ENCODE results near the gene SLC39A2.

The SLC39A2 gene

DNA sequence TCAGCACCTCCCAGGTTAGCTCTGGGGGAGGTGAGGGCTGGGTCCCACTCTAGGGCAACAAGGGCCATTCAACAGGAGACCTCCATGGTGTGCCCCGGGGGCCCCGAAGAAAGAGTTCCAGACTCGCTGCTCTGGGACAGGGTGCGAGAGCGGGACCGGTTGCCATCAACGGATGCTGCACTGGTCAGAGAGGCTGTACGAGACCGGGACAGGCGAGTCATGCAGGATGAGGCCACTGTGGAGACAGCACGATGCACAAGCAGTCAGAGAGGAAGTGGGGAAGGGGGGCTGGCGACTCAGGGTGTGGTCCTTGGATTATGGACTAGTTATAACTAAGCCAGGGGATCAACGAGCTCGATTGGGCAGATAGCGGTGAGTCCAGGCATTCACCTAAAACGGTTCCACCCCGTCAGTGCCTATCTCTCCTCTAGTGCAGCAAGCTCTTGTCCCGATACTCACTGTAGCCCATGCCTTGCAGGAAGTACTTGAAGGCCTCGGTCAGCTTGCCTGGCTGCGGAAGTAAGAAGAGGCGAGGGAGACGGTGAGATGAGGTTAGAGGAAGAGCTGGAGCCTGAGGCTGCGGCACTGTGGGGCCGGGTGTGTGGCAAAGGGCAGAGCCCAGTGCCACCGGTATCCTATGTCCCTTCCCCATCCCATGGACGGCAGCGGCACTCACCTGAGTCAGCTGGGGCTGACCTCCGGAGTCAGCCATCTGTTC, 18.6 kb downstream of the SLC39A2 start:
- in situ Hi-C loops (cut with MboI; ENCODE audit: low sequenced_read_pairs, unreplicated experiment), result loop anchor here (10.0 kb wide), 1 partner anchor 77 kb away; the partner anchor contains the start of gene ZNF219
- TF ChIP-seq, protein P1, sequence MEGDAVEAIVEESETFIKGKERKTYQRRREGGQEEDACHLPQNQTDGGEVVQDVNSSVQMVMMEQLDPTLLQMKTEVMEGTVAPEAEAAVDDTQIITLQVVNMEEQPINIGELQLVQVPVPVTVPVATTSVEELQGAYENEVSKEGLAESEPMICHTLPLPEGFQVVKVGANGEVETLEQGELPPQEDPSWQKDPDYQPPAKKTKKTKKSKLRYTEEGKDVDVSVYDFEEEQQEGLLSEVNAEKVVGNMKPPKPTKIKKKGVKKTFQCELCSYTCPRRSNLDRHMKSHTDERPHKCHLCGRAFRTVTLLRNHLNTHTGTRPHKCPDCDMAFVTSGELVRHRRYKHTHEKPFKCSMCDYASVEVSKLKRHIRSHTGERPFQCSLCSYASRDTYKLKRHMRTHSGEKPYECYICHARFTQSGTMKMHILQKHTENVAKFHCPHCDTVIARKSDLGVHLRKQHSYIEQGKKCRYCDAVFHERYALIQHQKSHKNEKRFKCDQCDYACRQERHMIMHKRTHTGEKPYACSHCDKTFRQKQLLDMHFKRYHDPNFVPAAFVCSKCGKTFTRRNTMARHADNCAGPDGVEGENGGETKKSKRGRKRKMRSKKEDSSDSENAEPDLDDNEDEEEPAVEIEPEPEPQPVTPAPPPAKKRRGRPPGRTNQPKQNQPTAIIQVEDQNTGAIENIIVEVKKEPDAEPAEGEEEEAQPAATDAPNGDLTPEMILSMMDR (IDR thresholded peaks at IDR 0.05; ENCODE audit: borderline replicate concordance, control extremely low read depth, extremely low read depth, insufficient read depth, missing control alignments), result no peak
- no peak for DNase-seq (ENCODE audit: low spot score)

DNA sequence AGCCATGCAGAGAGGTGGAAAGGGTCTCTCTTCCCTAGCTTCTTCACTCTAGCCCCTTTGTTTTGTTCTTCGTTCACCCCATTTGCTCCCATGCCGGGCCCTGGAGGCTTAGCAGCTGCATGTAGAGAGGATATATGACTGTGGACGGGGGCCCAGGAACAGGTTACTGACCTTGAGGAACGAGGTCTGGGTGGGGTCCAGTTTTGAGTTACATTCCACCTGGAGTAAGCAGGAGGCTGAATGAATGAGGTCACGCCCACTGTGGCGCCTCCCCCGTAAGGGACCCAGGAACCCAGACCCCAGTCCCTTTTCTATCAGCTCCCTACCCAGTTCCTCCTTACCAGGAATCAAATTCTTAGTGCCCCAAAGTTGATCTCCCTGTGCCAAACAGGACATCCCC, 19.2 kb downstream of the SLC39A2 start:
- no peak for DNase-seq (ENCODE audit: low spot score)
- in situ Hi-C loops (cut with MboI; ENCODE audit: low sequenced_read_pairs, unreplicated experiment), result loop anchor here (10.0 kb wide), 1 partner anchor 77 kb away; the partner anchor contains the start of gene ZNF219
- TF ChIP-seq, protein P1 (IDR thresholded peaks at IDR 0.05; ENCODE audit: borderline replicate concordance, control extremely low read depth, extremely low read depth, insufficient read depth, missing control alignments), result no peak

DNA sequence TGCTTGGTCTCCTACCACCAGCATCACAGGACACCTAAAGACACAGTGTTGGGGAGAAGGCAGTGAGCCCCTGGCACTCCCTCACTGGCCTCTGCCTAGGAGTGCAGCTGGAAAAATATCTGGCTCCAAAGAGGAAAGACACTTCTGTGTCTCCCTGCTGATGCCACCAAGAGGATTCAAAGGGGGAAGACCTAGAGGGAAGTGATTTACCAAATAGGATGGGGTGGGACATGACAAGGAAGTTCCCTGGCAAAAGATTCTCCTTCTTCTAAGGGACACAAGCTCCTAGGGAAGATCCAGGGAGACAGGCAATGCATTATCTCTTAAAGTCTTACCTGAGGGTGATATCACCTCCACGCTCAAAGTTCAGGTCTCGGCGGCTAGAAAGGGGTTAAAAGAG, 19.7 kb downstream of the SLC39A2 start:
- TF ChIP-seq, protein P1 (IDR thresholded peaks at IDR 0.05; ENCODE audit: borderline replicate concordance, control extremely low read depth, extremely low read depth, insufficient read depth, missing control alignments), result no peak
- in situ Hi-C loops (cut with MboI; ENCODE audit: low sequenced_read_pairs, unreplicated experiment), result loop anchor here (10.0 kb wide), 1 partner anchor 76 kb away; the partner anchor contains the start of gene ZNF219
- DNase-seq (ENCODE audit: low spot score), result no peak

DNA sequence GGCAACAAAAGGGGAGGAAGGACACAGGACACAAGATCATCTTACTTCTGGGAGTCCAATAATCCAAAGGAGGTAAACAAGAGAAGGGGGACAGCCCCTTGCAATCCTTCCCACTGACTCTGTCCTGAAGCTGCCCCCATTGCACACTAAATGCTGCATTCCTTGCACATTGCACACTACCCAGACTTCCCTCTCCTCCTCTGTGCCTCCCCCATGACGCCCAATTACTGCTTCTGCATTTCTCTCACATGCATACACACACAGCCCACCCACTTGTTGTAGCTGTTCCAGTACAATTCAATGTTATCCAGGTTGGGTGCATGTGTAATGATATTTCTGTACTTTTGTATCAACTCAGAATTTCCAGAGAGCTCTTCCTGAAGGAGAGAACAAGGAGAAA, 20.3 kb downstream of the SLC39A2 start:
- DNase-seq (ENCODE audit: low spot score), result no peak
- in situ Hi-C loops (cut with MboI; ENCODE audit: low sequenced_read_pairs, unreplicated experiment), result loop anchor here (10.0 kb wide), 1 partner anchor 75 kb away; the partner anchor contains the start of gene ZNF219
- TF ChIP-seq, protein P1 (IDR thresholded peaks at IDR 0.05; ENCODE audit: borderline replicate concordance, control extremely low read depth, extremely low read depth, insufficient read depth, missing control alignments), result no peak

DNA sequence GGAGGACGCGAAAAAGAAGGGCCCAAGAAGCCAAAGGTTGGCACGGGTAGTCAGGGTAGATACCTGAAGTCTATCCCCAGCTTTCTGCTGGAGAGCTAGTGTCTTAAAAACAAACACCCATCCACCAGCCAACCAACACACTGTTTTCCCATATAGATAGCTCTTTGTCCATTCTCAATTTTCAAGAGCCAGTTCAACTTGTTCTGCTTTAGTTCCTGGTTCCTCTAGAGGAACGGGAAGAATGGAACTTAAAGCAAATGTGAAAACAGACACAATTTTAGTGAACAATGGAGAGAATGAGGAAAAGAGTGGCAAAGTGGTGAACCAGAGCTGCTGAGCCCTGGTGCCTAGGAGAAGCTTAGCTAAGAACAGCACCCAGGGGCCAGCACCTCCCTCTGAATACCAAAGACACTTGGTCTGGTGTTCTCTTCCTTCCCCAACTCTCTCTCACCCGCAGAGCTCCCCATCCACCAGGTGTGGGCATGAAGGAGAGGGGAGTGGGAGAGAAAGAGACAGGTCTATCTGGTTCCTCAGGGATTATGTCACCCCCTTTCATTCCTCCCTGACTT, 22.0 kb downstream of the SLC39A2 start:
- DNase-seq (ENCODE audit: low spot score), result no peak
- in situ Hi-C loops (cut with MboI; ENCODE audit: low sequenced_read_pairs, unreplicated experiment), result no loop called here

DNA sequence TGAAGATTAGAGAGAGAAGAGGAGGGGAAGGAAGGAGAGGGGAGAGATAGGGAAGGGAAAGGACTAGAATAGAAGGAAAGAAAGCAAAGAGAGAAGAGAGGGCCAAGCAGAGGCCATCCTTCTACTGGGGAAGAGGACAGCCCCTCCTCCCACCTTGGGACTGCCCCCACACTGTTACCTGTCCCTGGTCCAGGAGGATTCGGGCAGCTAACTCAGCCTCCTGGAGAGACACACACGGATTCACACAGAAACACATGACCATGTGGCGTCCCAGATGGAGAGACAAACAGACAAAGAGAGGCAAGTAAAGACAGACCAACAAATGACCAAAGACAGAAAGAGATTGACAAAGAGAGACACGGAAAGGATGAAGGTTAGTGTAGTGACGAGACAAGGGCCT, 23.6 kb downstream of the SLC39A2 start:
- TF ChIP-seq, protein P1 (IDR thresholded peaks at IDR 0.05; ENCODE audit: borderline replicate concordance, control extremely low read depth, extremely low read depth, insufficient read depth, missing control alignments), result no peak
- no peak for DNase-seq (ENCODE audit: low spot score)
- in situ Hi-C loops (cut with MboI; ENCODE audit: low sequenced_read_pairs, unreplicated experiment), result no loop called here

More for the DNA sequence above, 22.0 kb downstream of the SLC39A2 start:
- TF ChIP-seq, protein P1 (IDR thresholded peaks at IDR 0.05; ENCODE audit: borderline replicate concordance, control extremely low read depth, extremely low read depth, insufficient read depth, missing control alignments), result no peak
